GM12891 (cell line): ENCODE data around the gene CFAP298.

ENCODE experiments used
- POLR2A ChIP-seq: IDR thresholded peaks from 2 replicates; pipeline ENCODE4 v1.6.1; 2011; ENCODE audit warnings: low read depth, low read length, control low read depth
- POLR2AphosphoS5 ChIP-seq: IDR thresholded peaks from 2 replicates; pipeline ENCODE4 v1.6.1; 2011; ENCODE audit warnings: low read depth, low read length, control low read depth

DNA sequence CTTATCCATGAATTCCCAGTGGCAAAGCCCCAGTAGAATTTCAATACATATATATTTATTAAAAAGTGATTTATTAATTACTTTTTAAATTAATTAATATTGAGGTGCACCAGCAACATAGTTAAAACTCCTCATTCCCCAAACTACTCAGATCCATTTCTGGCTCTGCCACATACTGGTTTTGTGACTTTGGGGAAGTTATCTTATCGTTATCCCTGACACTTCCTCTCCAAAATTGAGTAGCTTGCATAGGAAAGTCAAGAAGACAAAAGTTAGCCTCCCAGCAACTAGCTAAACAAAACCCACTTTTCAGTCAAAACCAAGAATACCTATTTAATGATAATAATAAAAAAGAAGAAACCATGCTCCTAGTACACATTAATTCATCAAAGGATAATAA lies 62.7 kb downstream of the CFAP298 start:
- TF ChIP-seq POLR2AphosphoS5 = no peak
- no peak for TF ChIP-seq POLR2A
